K562 (cell line): ENCODE results near the gene SECISBP2. TPM values are rescaled to one million over a fixed set of nuclear protein-coding genes. Genes with fewer than 3 reads are reported as not detected.

Experiments used
- ATAC-seq: fragments of 200-7000 bp; cut with Tn5 transposase; 3 replicates; pipeline ENCODE4 v1.9.1; 2020; ENCODE audit warnings: moderate library complexity
- BruUV-seq: library from RNA; stranded (reverse); fragments of 400-500 nt; replicated peaks from 2 replicates; lab custom pipeline; 2021; lab: Mats Ljungman, UMichigan
- CTCF ChIA-PET: fragments of 300-600 bp; formaldehyde crosslinking; extraction: SDS; loops from one replicate; lab custom pipeline; 2021; ENCODE audit warnings: low intra/inter-chr PET ratio; lab: Yijun Ruan, JAX
- POLR2A ChIA-PET: fragments of 300-600, 350-650 bp; sonication (Branson Sonifier 250); formaldehyde crosslinking; extraction: SDS; loops from one replicate; lab custom pipeline; 2021; ENCODE audit warnings: antibody characterized with exemption, inconsistent platforms; lab: Yijun Ruan, JAX
- DNase-seq, 4 experiments: peaks; one replicate each; pipeline versions ENCODE4 v3.0.0 to v3.0.0-alpha.2; 2011 to 2018; ENCODE audit warnings: low spot score in 3 of 4, mixed read lengths in 3 of 4; ENCODE audit errors: extremely low read depth in 1 of 4
- FAIRE-seq: peaks from 2 replicates; lab custom pipeline; 2011; peaks lifted over from hg19 to GRCh38; lab: Jason Lieb, UNC
- H2AFZ ChIP-seq: 2 replicates; pipeline ENCODE4 v1.6.0; 2011; ENCODE audit warnings: low read depth, low read length, control low read depth, inconsistent platforms
- H3K27ac ChIP-seq: fragments of 200-600 bp; 3 replicates; pipeline ENCODE4 v1.8.0; 2011; ENCODE audit warnings: low read depth, mild to moderate bottlenecking, control low read depth, inconsistent platforms, low read length, moderate library complexity, mixed read lengths; ENCODE audit errors: extremely low read depth
- H3K27me3 ChIP-seq, 2 experiments: fragments of 300-600 bp in 1 of 2; 2 replicates in 1 of 2; 3 replicates in 1 of 2; pipeline versions ENCODE4 v1.6.0 to v1.8.0; 2011; ENCODE audit warnings: inconsistent platforms in 2 of 2, low read length in 2 of 2, mild to moderate bottlenecking in 1 of 2, mixed read lengths in 1 of 2, moderate library complexity in 1 of 2; ENCODE audit not compliant: control insufficient read depth in 2 of 2, insufficient read depth in 2 of 2
- H3K36me3 ChIP-seq: fragments of 300-600 bp; 3 replicates; pipeline ENCODE4 v1.8.0; 2011; ENCODE audit warnings: mild to moderate bottlenecking, low read length, inconsistent platforms; ENCODE audit not compliant: control insufficient read depth, insufficient read depth
- H3K4me1 ChIP-seq, 2 experiments: fragments of 200-600 bp in 1 of 2; replicated peaks in 1 of 2; 2 replicates in 1 of 2; 3 replicates in 1 of 2; pipeline versions ENCODE4 v1.5.1 to v1.8.0; 2011; ENCODE audit warnings: inconsistent platforms in 2 of 2, low read length in 2 of 2, mild to moderate bottlenecking in 1 of 2, mixed read lengths in 1 of 2, moderate library complexity in 1 of 2; ENCODE audit not compliant: control insufficient read depth in 2 of 2, insufficient read depth in 2 of 2
- H3K4me2 ChIP-seq: 2 replicates; pipeline ENCODE4 v1.6.1; 2011; ENCODE audit warnings: low read length, control low read depth, inconsistent platforms, mixed read lengths; ENCODE audit not compliant: insufficient read depth
- H3K4me3 ChIP-seq: fragments of 200-600 bp; sonication (generic), shearing (Covaris generic); 2 replicates; pipeline ENCODE4 v1.5.1; 2016; ENCODE audit warnings: control low read depth, inconsistent platforms
- H3K79me2 ChIP-seq: fragments of 200-600 bp; 3 replicates; pipeline ENCODE4 v1.8.0; 2011; ENCODE audit warnings: low read length, inconsistent platforms; ENCODE audit not compliant: control insufficient read depth, insufficient read depth
- H3K9ac ChIP-seq, 2 experiments: 2 replicates each; pipeline versions ENCODE4 v1.6.0 to v1.6.1; 2011; ENCODE audit warnings: low read depth in 2 of 2, low read length in 2 of 2, control low read depth in 1 of 2, inconsistent platforms in 1 of 2, mild to moderate bottlenecking in 1 of 2, mixed read lengths in 1 of 2; ENCODE audit not compliant: insufficient read depth in 1 of 2
- H3K9me1 ChIP-seq: one replicate; pipeline ENCODE4 v1.6.0; 2011; ENCODE audit warnings: inconsistent platforms, mild to moderate bottlenecking, low read length, moderate library complexity; ENCODE audit not compliant: control insufficient read depth, insufficient read depth
- H3K9me3 ChIP-seq: replicated peaks from 2 replicates; pipeline ENCODE4 v1.5.1; 2011; ENCODE audit warnings: low read depth, low read length, inconsistent platforms; ENCODE audit not compliant: control insufficient read depth, insufficient read depth
- H4K20me1 ChIP-seq: replicated peaks from 2 replicates; pipeline ENCODE4 v1.6.1; 2011; ENCODE audit warnings: low read length, inconsistent platforms, mixed read lengths; ENCODE audit not compliant: control insufficient read depth, insufficient read depth
- CBFA2T3 ChIP-seq: fragments of 450-650 bp; IDR thresholded peaks from 2 replicates; pipeline ENCODE4 v1.6.1; 2017
- CREB3L1 ChIP-seq: fragments of 450-650 bp; IDR thresholded peaks from 2 replicates; pipeline ENCODE4 v1.6.1; 2014; ENCODE audit warnings: low read depth, mild to moderate bottlenecking, moderate library complexity, borderline replicate concordance
- FOXJ2 ChIP-seq: fragments of 200-800 bp; sonication (Bioruptor generic); IDR thresholded peaks from 2 replicates; pipeline ENCODE4 v1.6.1; 2016; ENCODE audit warnings: missing genetic modification characterization, missing compliant biosample characterization
- FOXK1 ChIP-seq: sonication (generic); formaldehyde crosslinking; IDR thresholded peaks from 2 replicates; pipeline ENCODE4 v1.8.0; 2022; ENCODE audit warnings: missing genetic modification reagents, mild to moderate bottlenecking, borderline replicate concordance
- FOXK2 ChIP-seq, 2 experiments: fragments of 450-650 bp; IDR thresholded peaks in 1 of 2; conservative IDR thresholded peaks in 1 of 2; 2 replicates each; pipeline ENCODE4 v1.6.1; 2016; ENCODE audit warnings: low read depth in 2 of 2, mild to moderate bottlenecking in 1 of 2
- GATAD2A ChIP-seq: fragments of 450-650 bp; IDR thresholded peaks from 2 replicates; pipeline ENCODE4 v1.6.1; 2017
- HDGF ChIP-seq: fragments of 450-650 bp; IDR thresholded peaks from 2 replicates; pipeline ENCODE4 v1.6.1; 2016
- HMG20A ChIP-seq: fragments of 450-650 bp; formaldehyde crosslinking; conservative IDR thresholded peaks from 2 replicates; pipeline ENCODE4 v1.4.0; 2020; ENCODE audit warnings: mild to moderate bottlenecking, mixed read lengths
- KLF10 ChIP-seq: fragments of 250-450 bp; sonication (Bioruptor Pico); IDR thresholded peaks from 2 replicates; pipeline ENCODE4 v1.6.1; 2021; ENCODE audit warnings: matching md5 sums
- MAX ChIP-seq: sonication (generic); formaldehyde crosslinking; IDR thresholded peaks from 2 replicates; pipeline ENCODE4 v1.9.0; 2022; ENCODE audit warnings: mild to moderate bottlenecking, missing genetic modification reagents
- SMAD2 ChIP-seq: fragments of 150-350 bp; IDR thresholded peaks from 2 replicates; pipeline ENCODE4 v1.6.1; 2014; ENCODE audit warnings: low read depth, mild to moderate bottlenecking, low read length
- TAF9B ChIP-seq: fragments of 450-650 bp; IDR thresholded peaks from 2 replicates; pipeline ENCODE4 v1.6.1; 2018; ENCODE audit warnings: mild to moderate bottlenecking; ENCODE audit not compliant: partially characterized antibody
- TCF7 ChIP-seq: sonication (generic); IDR thresholded peaks from 2 replicates; pipeline ENCODE4 v1.6.1; 2016; ENCODE audit warnings: antibody characterized with exemption, borderline replicate concordance
- TRIM28 ChIP-seq: fragments of 450-650 bp; IDR thresholded peaks from 2 replicates; pipeline ENCODE4 v1.6.1; 2017
- ZBTB33 ChIP-seq: sonication (generic); formaldehyde crosslinking; IDR thresholded peaks from 2 replicates; pipeline ENCODE4 v1.8.1; 2023; ENCODE audit warnings: mild to moderate bottlenecking, missing genetic modification reagents
- ZNF584 ChIP-seq: fragments of 200-800 bp; sonication (Bioruptor generic); IDR thresholded peaks from 2 replicates; pipeline ENCODE4 v1.6.1; 2016; ENCODE audit warnings: low read depth, mild to moderate bottlenecking, missing genetic modification characterization, missing compliant biosample characterization
- ZNF586 ChIP-seq: fragments of 450-650 bp; formaldehyde crosslinking; conservative IDR thresholded peaks from 2 replicates; pipeline ENCODE4 v1.4.0; 2020; ENCODE audit warnings: mild to moderate bottlenecking, moderate library complexity
- WGBS: fragments of 100-300 bp; shearing (Covaris generic); methylation state at CpG from one replicate; pipeline ENCODE4 v1.1.6; 2016; ENCODE audit warnings: low coverage, mixed read lengths; ENCODE audit not compliant: insufficient coverage; ENCODE audit errors: missing lambda C conversion rate; 5-methylcytosine and 5-hydroxymethylcytosine counted together
- in situ Hi-C: fragments of 300-500 bp; cut with MboI; formaldehyde crosslinking; loops from 4 replicates; pipeline ENCODE4 v1.15.0; 2018; ENCODE audit warnings: inconsistent platforms, mixed read lengths
- intact Hi-C: fragments of 100-400 bp; cut with micrococcal nuclease; formaldehyde crosslinking; loops from 2 replicates; pipeline ENCODE4 v1.14.2; 2022
- polyA plus RNA-seq, 8 experiments: library from polyadenylated mRNA; depleted of rRNA in 4 of 8; stranded (reverse) in 5 of 8; unstranded in 3 of 8; fragments of >200 nt; fragmentation: Nextera tagmentation in 2 of 8; fragmentation: Illumina TruSeq in 1 of 8; extraction: Ambion mirVana in 2 of 8; extraction: Trizol in 1 of 8; gene quantifications; 2 replicates each; pipeline versions ENCODE4 v1.2.1 to v1.2.3, GENCODE V29; 2011 to 2014; ENCODE audit warnings: inconsistent platforms in 1 of 8, missing spikeins in 1 of 8
- total RNA-seq, 7 experiments: library from RNA; depleted of rRNA in 6 of 7; stranded (reverse); fragments of >200 nt in 6 of 7; fragmentation: Illumina TruSeq in 2 of 7; extraction: Trizol in 2 of 7; gene quantifications; 2 replicates each; pipeline versions ENCODE4 v1.2.1 to v1.2.3, GENCODE V29; 2011 to 2021; ENCODE audit warnings: low replicate concordance in 1 of 7

Gene SECISBP2
- total and polyA plus RNA-seq, 9 of the 15 experiments (the other 6 are each of a cell fraction or from before 2014, with no cell fraction given), result 3.2 to 41.6 (median 26.1) TPM

- Histone ChIP-seq H3K27ac (no peak overlapping the region), H3K9me1 (no peaks in the 10 kb centered on the region), H2AFZ (no peak overlapping the region), H3K4me2 (no peak overlapping the region), H3K9ac (no peak overlapping the region), H3K36me3 (no peaks in the 10 kb centered on the region), H3K9me3 (no peaks in the 10 kb centered on the region), H3K27me3 (peaks cover 20 to 79% of the 10 kb centered on the region in 2 experiments), H4K20me1 (no peaks in the 10 kb centered on the region), H3K4me1 (peaks cover 0 to 6% of the 10 kb centered on the region in 2 experiments; a peak in 2 of 5 replicates), H3K4me3 (no peak overlapping the region), H3K79me2 (no peaks in the 10 kb centered on the region)
- in situ Hi-C loops, result no loop called here
- BruUV-seq, result no TSS peak
- DNase-seq, result no peak
- ChIA-PET CTCF (no interaction called here), POLR2A (interaction anchor here (0.6 kb wide), 1 partner anchor 89 kb away, joined by 3 read pairs; no protein-coding TSS in a partner anchor)
- no peak for FAIRE-seq
- ATAC-seq, result no peak
- TF ChIP-seq TAF9B (no peak), ZNF584 (CRISPR knock-in tag) (no peak), TRIM28 (no peak), MAX (no peak), SMAD2 (no peak), HMG20A (no peak), CBFA2T3 (no peak), FOXJ2 (tag) (no peak), TCF7 (no peak), HDGF (no peak), CREB3L1 (no peak), FOXK1 (CRISPR knock-in tag) (no peak), ZNF586 (CRISPR knock-in tag) (no peak), KLF10 (CRISPR knock-in tag) (no peak), FOXK2 (conservative IDR thresholded peaks at IDR 0.05 in 1 of 2, IDR thresholded peaks at IDR 0.05 in 1 of 2; ENCODE audit: low read depth in 2 of 2) (no peak), GATAD2A (no peak), ZBTB33 (CRISPR knock-in tag) (no peak)
- WGBS, result 5% methylated on average over 11 of the region's 16 CpGs
- intact Hi-C loops, result no loop called here
Observed at GRCh38 chr9:89383030-89383720, 64.9 kb downstream of the SECISBP2 start.
